ENCODE data around the gene ERO1B. TPM values are rescaled to one million over a fixed set of nuclear protein-coding genes. Genes with fewer than 3 reads are reported as not detected.
"Not testable (repeated sequence)": the region's sequence is repeated elsewhere in the genome, so short reads cannot be mapped to it uniquely, and the experiment has no call there.

Gene ERO1B, protein sequence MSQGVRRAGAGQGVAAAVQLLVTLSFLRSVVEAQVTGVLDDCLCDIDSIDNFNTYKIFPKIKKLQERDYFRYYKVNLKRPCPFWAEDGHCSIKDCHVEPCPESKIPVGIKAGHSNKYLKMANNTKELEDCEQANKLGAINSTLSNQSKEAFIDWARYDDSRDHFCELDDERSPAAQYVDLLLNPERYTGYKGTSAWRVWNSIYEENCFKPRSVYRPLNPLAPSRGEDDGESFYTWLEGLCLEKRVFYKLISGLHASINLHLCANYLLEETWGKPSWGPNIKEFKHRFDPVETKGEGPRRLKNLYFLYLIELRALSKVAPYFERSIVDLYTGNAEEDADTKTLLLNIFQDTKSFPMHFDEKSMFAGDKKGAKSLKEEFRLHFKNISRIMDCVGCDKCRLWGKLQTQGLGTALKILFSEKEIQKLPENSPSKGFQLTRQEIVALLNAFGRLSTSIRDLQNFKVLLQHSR
- 1.9 and 5.2 TPM in 2 replicates for total RNA-seq

DNA sequence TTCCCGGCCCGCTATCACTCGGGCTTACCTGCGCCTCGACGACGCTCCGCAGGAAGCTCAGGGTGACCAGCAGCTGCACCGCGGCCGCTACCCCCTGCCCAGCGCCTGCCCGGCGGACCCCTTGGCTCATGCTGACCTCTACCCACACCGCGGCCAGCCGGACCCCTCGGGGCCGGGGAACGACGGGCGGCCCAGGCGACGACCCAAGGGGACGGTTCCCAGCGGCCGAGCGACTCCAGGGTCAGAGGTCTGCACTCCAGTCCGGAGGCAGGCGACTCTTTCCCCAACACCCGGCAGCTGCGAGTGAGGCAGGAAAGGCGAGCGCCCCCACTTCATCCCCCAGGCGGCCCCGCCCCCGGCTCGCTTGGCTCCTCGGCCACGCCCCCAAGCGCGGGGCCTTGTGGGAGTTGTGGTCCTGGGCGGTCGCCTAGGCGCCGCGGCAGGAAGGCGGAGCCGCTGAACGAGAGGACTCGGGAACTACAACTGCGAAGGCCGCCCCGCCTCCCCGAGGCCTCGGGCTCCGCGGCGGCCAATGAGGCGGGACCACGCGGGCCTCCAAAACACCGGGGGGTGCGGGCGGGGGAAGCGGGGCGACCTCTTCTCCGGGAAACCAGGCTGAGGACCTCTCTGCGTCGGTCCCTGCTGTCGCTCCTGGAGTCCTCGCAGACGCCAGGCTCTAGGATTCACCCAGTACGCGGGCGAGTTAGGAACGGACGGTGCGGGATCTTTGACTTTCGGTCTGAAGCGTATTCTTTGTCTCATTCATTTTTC, at the start of gene ERO1B:
Gene ERO1B, minus strand, starts transcription at position 305 of the 771 bp plus-strand sequence. Its CDS starts 175 bp downstream, at position 130.
- TF ChIP-seq, protein P1, sequence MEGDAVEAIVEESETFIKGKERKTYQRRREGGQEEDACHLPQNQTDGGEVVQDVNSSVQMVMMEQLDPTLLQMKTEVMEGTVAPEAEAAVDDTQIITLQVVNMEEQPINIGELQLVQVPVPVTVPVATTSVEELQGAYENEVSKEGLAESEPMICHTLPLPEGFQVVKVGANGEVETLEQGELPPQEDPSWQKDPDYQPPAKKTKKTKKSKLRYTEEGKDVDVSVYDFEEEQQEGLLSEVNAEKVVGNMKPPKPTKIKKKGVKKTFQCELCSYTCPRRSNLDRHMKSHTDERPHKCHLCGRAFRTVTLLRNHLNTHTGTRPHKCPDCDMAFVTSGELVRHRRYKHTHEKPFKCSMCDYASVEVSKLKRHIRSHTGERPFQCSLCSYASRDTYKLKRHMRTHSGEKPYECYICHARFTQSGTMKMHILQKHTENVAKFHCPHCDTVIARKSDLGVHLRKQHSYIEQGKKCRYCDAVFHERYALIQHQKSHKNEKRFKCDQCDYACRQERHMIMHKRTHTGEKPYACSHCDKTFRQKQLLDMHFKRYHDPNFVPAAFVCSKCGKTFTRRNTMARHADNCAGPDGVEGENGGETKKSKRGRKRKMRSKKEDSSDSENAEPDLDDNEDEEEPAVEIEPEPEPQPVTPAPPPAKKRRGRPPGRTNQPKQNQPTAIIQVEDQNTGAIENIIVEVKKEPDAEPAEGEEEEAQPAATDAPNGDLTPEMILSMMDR (IDR thresholded peaks at IDR 0.05; ENCODE audit: insufficient read depth, low read depth, low read length), result no peak
- DNase-seq (ENCODE audit: low read depth), result peak; percentile 94
- H3K4me3 ChIP-seq (ENCODE audit: low read depth, low read length), result peak within 1 kb of the TSS; percentile 82

DNA sequence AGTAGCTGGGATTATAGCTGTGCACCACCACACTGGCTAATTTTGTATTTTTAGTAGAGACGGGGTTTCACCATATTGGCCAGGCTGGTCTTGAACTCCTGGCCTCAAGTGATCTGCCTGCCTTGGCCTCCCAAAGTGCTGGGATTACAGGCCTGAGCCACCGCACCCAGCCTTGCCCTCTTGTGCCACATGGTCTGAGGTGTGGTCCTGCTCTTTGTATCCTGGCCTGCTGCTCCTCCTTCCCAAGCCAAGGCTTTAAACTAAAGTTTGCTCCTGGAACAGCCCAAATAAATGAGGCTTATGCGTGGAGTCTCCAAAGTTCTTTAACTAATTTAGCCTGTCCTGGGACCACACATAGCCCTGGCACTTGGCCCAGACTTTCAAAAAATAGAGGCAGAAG, 49.7 kb upstream of the ERO1B start:
- not testable (repeated sequence) for H3K4me3 ChIP-seq (ENCODE audit: low read depth, low read length); DNase-seq (ENCODE audit: low read depth)

DNA sequence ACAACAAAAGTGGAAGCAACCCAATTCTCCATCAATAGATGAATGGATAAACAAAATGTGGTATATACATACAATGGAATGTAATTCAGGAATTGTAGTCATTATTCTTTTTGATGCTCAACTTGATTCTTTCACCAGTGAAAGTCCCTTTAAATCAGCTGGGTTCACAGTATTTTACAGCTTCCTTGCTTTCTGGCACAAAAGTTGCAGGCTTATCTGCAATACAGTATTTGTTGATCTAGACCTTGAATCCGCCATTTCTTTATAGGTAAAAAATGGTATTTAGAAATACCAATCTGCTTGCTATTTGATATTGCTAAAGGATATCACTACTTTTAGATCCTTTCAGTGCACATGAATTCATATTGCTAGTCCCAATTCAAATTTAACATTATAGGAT, 44.7 kb upstream of the ERO1B start:
- TF ChIP-seq, protein P1 (IDR thresholded peaks at IDR 0.05; ENCODE audit: insufficient read depth, low read depth, low read length), result no peak

DNA sequence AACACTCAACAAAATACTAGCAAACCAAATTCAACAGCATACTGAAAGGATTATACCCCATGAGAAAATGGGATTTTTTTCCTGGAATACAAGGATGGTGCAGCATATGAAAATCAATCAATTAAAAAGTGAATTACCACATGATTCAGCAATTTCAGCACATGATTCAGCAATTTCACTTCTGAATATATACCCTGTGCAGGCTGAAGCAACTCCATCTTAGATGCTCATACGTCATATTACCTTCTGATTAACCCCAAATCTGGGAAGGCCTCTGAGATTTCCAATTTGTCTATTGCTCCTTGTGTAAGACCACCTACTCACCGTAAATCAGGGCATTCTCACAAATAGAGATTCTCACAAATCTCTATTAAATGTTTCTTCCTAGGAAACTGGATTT, 43.8 kb upstream of the ERO1B start:
- TF ChIP-seq, protein P1 (IDR thresholded peaks at IDR 0.05; ENCODE audit: insufficient read depth, low read depth, low read length), result no peak
- no peak overlapping the region for H3K4me3 ChIP-seq (ENCODE audit: low read depth, low read length)
- DNase-seq (ENCODE audit: low read depth), result no peak

More for the DNA sequence above, 44.7 kb upstream of the ERO1B start:
- DNase-seq (ENCODE audit: low read depth), result no peak
- no peak overlapping the region for H3K4me3 ChIP-seq (ENCODE audit: low read depth, low read length)

DNA sequence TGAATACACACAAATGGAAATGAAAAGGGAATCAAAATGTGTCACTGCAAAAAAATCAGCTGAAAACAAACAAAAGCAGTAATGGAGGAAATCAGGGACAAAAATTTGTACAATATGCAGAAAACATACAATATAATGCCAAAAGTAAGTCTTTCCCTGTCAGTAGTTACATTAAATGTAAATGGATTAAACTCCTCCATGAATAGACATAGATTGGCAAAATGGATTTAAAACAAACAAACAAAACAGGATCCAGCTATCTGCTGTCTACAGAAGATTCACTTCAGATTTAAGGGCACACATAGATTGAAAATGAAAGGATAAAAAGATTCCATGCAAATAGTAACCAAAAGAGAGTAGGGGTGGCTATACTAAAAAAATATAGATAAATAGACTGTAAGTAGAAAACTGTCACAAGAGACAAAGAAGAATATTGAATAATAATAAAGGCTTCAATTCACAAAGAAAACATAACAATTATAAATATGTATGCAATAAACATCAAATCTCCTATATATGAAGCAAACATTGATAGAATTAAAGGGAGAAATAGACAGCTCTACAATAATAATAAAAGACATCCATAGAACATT, 42.2 kb upstream of the ERO1B start:
- no peak for DNase-seq (ENCODE audit: low read depth)
- no peak overlapping the region for H3K4me3 ChIP-seq (ENCODE audit: low read depth, low read length)
- TF ChIP-seq, protein P1 (IDR thresholded peaks at IDR 0.05; ENCODE audit: insufficient read depth, low read depth, low read length), result no peak

DNA sequence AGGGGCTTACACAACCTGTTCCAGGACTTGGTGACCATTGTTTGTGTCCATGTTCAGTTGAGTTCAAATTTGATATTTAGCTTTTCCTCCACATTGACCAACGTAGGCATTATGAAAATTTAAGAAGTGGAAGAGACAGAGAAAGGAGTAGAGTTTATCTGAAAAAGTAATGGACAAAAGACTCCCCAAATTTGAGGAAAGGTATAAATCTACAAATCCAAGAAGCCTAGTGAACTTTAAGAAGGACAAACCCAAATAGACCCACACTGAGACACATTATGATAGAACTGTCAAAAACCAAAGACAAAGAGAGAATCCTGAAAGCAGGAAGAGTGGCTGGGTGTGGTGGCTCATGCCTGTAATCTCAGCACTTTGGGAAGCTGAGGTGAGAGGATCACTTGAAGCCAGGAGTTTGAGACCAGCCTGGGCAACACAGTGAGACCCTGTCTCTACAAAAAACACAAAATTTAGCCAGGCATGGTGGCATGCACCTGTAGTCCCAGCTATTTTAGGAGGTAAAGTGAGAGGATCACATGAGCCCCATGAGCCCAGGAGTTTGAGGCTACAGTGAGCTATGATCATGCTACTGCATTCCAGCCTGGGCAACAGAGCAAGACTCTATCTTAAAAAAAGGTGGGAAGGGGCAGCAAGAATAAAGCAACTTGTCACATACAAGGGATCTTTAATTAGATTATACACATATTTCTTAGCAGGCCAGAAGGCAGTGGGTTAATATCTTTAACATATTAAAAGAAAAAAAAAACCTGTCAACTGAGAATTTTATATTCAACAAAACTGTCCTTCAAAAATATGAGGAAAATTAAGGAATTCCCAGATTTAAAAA, 41.0 kb upstream of the ERO1B start:
- TF ChIP-seq, protein P1 (IDR thresholded peaks at IDR 0.05; ENCODE audit: insufficient read depth, low read depth, low read length), result no peak
- H3K4me3 ChIP-seq (ENCODE audit: low read depth, low read length), result no peak overlapping the region
- no peak for DNase-seq (ENCODE audit: low read depth)

Data from fibroblast of villous mesenchyme (primary cell).